Liver (tissue), 3 donors: ENCODE measurements around the gene OR6K3.

Experiments
- ATF3 ChIP-seq: IDR thresholded peaks from 2 replicates; pipeline ENCODE4 v1.6.1; 2016; ENCODE audit warnings: antibody characterized with exemption
- CTCF ChIP-seq: fragments of 150-350 bp; IDR thresholded peaks from 2 replicates; pipeline ENCODE4 v1.5.1; 2017; ENCODE audit warnings: improper control_type of control experiment, low read depth, low read length; ENCODE audit not compliant: missing input control
- EGR1 ChIP-seq, 2 donors: IDR thresholded peaks; 2 replicates each; pipeline ENCODE4 v1.6.1; 2016 to 2018; ENCODE audit warnings: antibody characterized with exemption in 2 of 2, low read depth in 2 of 2
- FOXA1 ChIP-seq: IDR thresholded peaks from 2 replicates; pipeline ENCODE4 v1.6.1; 2016; ENCODE audit warnings: antibody characterized with exemption
- GABPA ChIP-seq, 2 donors: IDR thresholded peaks in 1 of 2; conservative IDR thresholded peaks in 1 of 2; 2 replicates each; pipeline ENCODE4 v1.6.1; 2016; ENCODE audit warnings: antibody characterized with exemption in 2 of 2, mild to moderate bottlenecking in 1 of 2, moderate library complexity in 1 of 2
- JUND ChIP-seq, 2 donors: IDR thresholded peaks; 2 replicates each; pipeline ENCODE4 v1.6.1; 2016; ENCODE audit warnings: antibody characterized with exemption in 2 of 2
- RAD21 ChIP-seq, 2 donors: IDR thresholded peaks; 2 replicates each; pipeline ENCODE4 v1.6.1; 2016; ENCODE audit warnings: antibody characterized with exemption in 2 of 2, mild to moderate bottlenecking in 2 of 2
- REST ChIP-seq: IDR thresholded peaks from 2 replicates; pipeline ENCODE4 v1.6.1; 2016; ENCODE audit warnings: antibody characterized with exemption, mild to moderate bottlenecking
- RXRA ChIP-seq, 2 donors: IDR thresholded peaks; 2 replicates each; pipeline ENCODE4 v1.6.1; 2017 to 2018; ENCODE audit warnings: antibody characterized with exemption in 2 of 2, mild to moderate bottlenecking in 1 of 2
- SP1 ChIP-seq: IDR thresholded peaks from 2 replicates; pipeline ENCODE4 v1.6.1; 2018; ENCODE audit warnings: antibody characterized with exemption, mild to moderate bottlenecking
- TAF1 ChIP-seq: conservative IDR thresholded peaks from 2 replicates; pipeline ENCODE4 v1.6.1; 2016; ENCODE audit warnings: antibody characterized with exemption, mild to moderate bottlenecking
- YY1 ChIP-seq: IDR thresholded peaks from 2 replicates; pipeline ENCODE4 v1.6.1; 2016; ENCODE audit warnings: antibody characterized with exemption, mild to moderate bottlenecking
- TF ChIP-seq, protein P1 (sequence below): IDR thresholded peaks from 2 replicates; pipeline ENCODE4 v1.6.1; 2016; ENCODE audit warnings: antibody characterized with exemption
- TF ChIP-seq, protein P2 (sequence below): IDR thresholded peaks from 2 replicates; pipeline ENCODE4 v1.6.1; 2016; ENCODE audit warnings: antibody characterized with exemption
- donor health status: healthy.
- donor health status: healthy.

- TF ChIP-seq CTCF: no peak
- no peak for TF ChIP-seq TAF1
- TF ChIP-seq RAD21 (IDR thresholded peaks at IDR 0.05): no peak
- no peak for TF ChIP-seq JUND (IDR thresholded peaks at IDR 0.05)
- TF ChIP-seq, protein P1, sequence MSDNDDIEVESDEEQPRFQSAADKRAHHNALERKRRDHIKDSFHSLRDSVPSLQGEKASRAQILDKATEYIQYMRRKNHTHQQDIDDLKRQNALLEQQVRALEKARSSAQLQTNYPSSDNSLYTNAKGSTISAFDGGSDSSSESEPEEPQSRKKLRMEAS: no peak
- TF ChIP-seq EGR1 (IDR thresholded peaks at IDR 0.05; ENCODE audit: low read depth in 2 of 2): no peak
- TF ChIP-seq REST: no peak
- TF ChIP-seq RXRA (IDR thresholded peaks at IDR 0.05): no peak
- TF ChIP-seq, protein P2, sequence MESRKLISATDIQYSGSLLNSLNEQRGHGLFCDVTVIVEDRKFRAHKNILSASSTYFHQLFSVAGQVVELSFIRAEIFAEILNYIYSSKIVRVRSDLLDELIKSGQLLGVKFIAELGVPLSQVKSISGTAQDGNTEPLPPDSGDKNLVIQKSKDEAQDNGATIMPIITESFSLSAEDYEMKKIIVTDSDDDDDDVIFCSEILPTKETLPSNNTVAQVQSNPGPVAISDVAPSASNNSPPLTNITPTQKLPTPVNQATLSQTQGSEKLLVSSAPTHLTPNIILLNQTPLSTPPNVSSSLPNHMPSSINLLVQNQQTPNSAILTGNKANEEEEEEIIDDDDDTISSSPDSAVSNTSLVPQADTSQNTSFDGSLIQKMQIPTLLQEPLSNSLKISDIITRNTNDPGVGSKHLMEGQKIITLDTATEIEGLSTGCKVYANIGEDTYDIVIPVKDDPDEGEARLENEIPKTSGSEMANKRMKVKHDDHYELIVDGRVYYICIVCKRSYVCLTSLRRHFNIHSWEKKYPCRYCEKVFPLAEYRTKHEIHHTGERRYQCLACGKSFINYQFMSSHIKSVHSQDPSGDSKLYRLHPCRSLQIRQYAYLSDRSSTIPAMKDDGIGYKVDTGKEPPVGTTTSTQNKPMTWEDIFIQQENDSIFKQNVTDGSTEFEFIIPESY: no peak
- TF ChIP-seq ATF3: no peak
- no peak for TF ChIP-seq FOXA1
- TF ChIP-seq SP1: no peak
- TF ChIP-seq GABPA (IDR thresholded peaks at IDR 0.05 in 1 of 2, conservative IDR thresholded peaks at IDR 0.05 in 1 of 2): no peak
- no peak for TF ChIP-seq YY1
Measured at GRCh38 chr1:158687037-158687436, 33.5 kb downstream of the OR6K3 start.
